SKM-1 (cell line): ENCODE data around the gene STAU1.
"Not testable (repeated sequence)": the region's sequence is repeated elsewhere in the genome, so short reads cannot be mapped to it uniquely, and the experiment has no call there.

Experiments
- DNase-seq: peaks from one replicate; lab custom pipeline; 2025; ENCODE audit not compliant: unreplicated experiment; lab: John Stamatoyannopoulos, UW

Gene STAU1

GRCh38 chr20:49132995-49133478 is 55.1 kb downstream of the STAU1 start:
- peak; percentile 14 for DNase-seq

GRCh38 chr20:49123982-49124381 is 64.2 kb downstream of the STAU1 start:
- no peak for DNase-seq

DNA sequence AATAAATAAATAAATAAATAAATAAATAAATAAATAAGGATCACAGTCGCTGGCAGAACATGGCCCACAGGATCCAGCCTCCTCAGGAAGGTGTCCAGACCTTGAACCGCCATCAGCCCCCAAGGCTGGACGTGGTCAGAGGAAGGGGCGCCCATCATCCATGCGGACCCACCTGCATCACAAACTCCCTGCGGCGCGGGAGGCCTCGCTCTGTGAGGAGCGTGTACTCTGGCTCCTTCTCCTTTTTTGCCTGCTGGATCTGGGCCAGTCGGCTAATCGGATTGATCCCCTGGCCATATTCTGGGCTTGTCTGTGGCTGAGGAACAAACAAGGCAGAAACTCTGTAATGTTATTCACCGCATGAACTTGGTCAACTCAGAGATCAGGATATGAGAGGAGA is 65.2 kb downstream of the STAU1 start:
- DNase-seq: no peak

DNA sequence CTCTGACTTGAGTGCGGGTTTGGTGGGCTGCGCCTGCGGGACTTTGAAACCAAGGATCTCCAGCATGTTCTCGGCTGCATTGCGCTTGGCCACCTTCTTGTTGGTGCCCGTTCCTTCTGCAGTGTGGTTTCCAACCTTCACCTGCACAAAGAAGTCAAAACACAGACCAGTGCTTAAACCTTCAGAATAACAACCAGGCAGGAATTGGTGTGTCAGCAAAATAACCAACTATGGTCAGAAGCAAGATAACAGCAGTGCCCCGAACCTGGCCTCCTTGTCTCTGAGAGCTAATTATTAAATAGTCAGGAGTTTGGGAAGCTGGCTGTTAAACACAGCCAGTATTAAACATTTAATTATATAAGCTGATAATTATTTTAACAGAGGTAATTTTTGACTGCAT is 68.1 kb downstream of the STAU1 start:
- DNase-seq: no peak

DNA sequence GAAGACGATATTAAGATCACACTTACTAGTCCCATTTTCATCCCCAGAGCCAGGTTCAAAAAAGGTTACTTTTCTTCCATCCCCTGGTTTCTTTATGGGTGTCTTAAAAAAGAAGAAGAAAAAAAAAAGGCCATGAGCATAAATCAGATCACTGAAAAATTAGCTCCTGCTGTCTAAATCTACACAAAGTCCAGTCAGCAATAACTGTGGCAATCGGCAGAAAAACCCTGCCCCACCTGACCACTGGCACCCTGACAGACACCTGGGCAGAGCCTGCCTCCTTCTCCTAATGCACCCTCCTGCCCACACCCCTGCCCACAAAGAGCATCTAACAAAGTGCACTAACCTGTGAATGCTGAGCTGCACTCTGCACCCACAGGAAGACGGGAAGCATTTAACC is 69.8 kb downstream of the STAU1 start:
- DNase-seq: no peak

GRCh38 chr20:49115564-49115963 is 72.6 kb downstream of the STAU1 start:
- DNase-seq: no peak

GRCh38 chr20:49112596-49113274 is 75.4 kb downstream of the STAU1 start:
- DNase-seq: no peak

DNA sequence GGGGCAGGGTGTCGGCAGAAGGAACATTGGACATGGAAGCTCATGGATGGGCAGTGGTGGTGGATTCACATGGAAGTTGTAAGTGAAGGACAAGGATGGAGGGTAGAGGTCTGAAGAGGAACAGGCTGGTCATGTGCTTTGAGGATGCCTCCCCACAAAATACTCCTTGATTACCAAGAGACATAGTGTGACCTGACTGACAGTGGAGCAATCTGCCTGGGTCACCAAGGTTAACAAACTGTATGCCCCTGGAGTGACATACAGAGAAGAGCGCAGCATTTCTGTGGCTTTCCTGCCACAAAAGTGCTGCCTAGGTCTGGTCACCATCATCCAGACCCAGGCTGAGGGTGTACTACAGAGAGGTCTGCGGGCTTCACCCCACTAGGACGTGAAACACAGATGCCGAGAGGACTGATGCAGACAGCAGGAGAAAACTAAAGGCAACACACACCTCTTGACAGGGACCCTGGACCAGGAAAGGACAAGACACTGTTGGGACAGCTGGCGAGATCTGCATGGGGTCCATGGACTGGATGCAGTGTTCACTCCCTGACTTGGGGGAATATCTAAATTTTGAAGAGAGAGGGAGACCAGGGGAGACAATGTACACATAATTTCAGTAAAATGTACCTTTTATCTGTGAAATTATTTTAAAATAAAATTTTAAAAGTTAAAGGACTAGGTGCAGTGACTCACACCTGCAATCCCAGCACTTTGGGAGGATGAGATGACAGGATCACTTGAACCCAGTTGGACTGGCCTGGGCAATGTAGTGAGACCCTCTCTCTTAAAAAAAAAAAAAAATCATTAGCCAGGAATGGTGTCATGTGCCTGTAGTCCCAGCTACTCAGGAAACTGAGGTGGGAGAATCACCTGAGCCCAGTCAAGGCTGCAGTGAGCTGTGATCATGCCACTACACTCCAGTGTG is 77.1 kb downstream of the STAU1 start:
- DNase-seq: no peak

- DNase-seq: no peak
These were observed 81.8 kb downstream of the STAU1 start for GRCh38 chr20:49106328-49106727.

DNA sequence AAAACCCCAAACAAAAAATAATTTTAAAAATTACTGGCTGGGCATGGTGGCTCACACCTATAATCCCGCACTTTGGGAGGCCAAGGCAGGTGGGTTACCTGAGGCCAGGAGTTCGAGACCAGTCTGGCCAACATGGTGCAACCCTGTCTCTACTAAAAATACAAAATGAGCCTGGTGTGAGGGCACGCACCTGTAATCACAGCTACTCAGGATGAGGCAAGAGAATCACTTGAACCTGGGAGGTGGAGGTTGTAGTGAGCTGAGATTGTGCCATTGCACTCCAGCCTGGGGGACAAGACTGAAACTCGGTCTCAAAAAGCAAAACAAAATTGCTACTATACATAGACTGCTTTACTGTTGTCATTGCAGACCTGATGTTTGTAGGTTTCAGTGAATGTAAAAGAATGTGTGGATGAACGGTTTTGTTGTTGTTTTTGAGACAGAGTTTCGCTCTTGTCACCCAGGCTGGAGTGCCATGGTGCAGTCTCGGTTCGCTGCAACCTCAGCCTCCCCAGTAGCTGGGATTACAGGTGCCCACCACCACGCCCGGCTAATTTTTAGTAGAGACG is 83.1 kb downstream of the STAU1 start:
- DNase-seq: not testable (repeated sequence)

GRCh38 chr20:49104365-49104648 is 83.8 kb downstream of the STAU1 start:
- no peak for DNase-seq

- no peak for DNase-seq
These were observed 84.3 kb downstream of the STAU1 start for GRCh38 chr20:49103647-49104364.

DNA sequence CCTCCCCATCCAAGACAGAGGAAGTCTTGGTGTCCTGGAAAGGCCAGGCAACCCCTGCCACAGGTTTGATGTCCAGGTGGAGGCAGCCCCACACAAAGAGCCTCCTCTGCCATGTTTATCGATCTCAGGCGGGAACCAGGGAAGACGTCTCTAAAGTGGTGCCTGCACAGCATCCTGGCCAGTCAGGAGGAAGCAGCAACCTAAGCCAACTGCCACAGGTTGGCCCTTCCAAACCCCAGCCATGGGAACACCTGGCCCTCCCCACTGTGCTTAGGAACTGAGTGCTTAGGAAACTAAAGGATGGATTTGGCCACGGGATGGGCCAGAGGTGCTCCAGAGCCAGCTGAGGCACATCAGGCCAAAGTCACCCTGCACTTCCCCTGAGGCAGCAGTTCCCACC is 85.1 kb downstream of the STAU1 start:
- DNase-seq: no peak

DNA sequence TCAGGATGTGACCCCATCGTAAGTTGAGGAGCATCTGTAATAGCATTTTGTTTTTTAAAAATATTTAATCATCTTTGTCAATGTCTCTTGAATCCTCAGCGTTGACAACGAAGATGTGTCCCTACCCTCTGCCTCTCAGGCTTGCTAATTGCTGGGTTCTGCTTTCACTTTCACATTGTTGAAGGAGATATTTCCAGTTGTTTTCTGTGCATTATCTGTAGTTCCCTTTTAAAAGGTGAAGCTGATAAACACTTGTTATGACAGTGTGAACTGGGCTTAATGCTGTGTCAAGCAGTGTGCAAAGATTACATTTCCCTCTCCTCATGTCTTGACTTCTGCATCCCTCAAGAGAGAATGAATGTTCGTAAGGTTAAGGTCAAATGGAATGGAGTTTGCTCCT is 87.2 kb downstream of the STAU1 start:
- no peak for DNase-seq

- DNase-seq: not testable (repeated sequence)
These were observed 87.8 kb downstream of the STAU1 start for GRCh38 chr20:49100292-49100691.

DNA sequence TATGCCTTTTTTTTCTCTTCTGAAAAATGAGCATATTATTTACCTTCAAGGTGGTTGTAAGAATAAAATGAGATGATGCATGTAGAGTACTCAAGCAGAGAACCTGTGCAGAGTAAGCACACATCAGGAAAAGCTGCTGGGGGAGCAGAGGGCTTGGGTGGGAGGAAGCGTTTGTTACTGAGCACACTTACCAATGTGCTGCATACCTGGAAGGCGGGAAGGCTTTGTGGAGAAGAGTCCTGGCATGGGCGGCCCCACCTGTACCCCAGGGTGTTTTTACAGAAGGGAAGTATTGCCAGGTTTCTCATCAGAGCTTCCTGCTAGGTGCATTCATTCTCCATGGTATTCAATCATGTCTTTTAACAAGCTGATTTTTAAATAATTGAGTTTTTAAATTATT is 89.1 kb downstream of the STAU1 start:
- no peak for DNase-seq

GRCh38 chr20:49098136-49098535 is 90.0 kb downstream of the STAU1 start:
- DNase-seq: no peak

DNA sequence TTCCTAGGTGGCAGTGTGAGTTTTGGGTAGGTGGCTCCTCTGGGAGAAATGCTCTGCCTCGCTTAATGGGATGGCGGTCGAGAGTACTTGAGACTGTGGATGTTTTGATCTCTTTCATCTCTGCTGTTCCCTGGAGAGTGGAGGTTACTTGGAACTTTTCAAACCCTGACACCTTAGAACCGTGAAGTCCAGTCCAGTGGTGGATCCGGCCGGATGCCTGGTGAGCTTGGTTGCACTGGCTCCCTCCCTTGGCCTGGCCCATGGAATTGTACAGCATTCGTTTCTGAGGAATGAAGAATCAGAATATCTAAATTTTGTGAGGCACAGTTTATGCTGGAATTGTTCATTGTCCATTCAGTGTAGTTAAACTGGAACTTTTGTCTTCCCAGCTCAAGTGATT is 91.0 kb downstream of the STAU1 start:
- DNase-seq: no peak

GRCh38 chr20:49096203-49096730 is 91.9 kb downstream of the STAU1 start:
- no peak for DNase-seq

DNA sequence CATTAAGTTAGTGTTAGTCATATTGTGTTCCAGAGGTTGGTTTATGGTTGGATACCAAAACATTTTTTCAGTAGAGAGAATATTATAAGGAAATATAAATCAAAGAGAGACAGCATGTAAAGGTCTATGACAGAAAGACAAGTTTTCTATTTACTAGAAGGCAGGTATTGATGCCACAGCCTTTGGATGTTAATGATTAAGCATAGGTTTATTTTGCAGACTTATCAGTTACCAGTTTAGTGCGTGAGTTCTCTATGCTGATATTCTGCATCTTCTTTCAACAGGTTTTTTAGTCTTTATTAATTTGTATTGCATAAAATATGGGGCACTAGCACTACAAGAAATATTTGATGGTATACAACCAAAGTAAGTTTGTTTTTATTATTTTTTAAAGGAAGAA is 96.4 kb downstream of the STAU1 start:
- no peak for DNase-seq

- DNase-seq: no peak
These were observed 97.0 kb downstream of the STAU1 start for GRCh38 chr20:49091104-49091503.
